ENCODE results near the gene CENPP. TPM values are rescaled to one million over a fixed set of nuclear protein-coding genes. Genes with fewer than 3 reads are reported as not detected.

Gene CENPP
- total RNA-seq, 1 donor from 2014 or later = 1.3 TPM

DNA sequence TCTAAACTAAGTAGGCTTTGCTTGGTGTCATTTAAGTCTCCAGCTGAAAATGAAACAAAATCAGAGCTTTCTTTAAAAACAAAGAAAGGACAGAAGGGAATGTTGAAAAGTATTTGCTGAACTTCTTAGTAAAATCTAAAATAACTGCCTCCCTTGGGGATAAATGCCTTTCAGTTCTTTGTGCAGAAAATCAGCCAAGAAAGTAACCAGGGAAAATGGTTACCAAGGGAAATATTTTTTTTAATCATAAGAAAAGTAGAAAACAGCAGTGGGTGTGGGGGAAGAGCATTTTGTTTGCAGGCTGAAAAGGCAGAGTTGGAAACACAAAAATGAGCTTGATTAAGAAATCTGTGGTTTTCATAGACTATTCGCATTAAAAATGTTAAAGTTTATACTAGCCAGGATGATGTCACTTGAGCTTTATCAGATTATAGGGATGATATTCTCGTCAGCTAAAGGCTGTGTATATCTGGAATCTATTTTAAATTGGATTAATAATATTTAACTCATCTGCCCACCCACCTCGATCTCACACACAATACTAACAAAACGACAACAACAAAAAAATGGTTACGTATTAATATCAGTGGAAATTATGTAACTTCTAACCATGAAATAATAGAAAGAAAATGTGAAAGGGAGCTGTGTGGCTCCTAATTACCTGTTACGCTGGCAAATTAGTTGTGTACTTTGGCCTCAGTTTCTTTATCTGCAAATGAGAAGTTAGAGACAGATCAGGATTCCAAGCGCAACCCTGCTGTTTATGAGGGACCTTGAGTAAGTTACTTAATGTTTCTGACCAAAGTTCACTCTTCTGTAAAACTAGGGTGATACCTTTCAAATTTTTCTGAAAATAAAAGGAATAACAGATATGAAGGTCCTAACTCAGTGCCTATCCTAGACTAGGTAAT lies 210.4 kb downstream of the CENPP start, which contains the start of gene ECM2:
Gene ECM2 (minus strand): TSS at position 51 of the 911 bp plus-strand sequence. CDS start 13,124 bp downstream, outside the sequence.
- TF ChIP-seq CTCF (IDR thresholded peaks at IDR 0.05; ENCODE audit: insufficient read depth, low read length, severe bottlenecking) = no peak
- no peaks in the 10 kb centered on the region for H3K27me3 ChIP-seq (ENCODE audit: control insufficient read depth, insufficient read depth, low read length)
- no peaks in the 10 kb centered on the region for H3K36me3 ChIP-seq (ENCODE audit: control insufficient read depth, insufficient read depth, low read length)
- DNase-seq (ENCODE audit: low read depth) = no peak
- no peak for FAIRE-seq
- no peak within 1 kb of the TSS for H3K4me3 ChIP-seq (ENCODE audit: low read depth, low read length)

GRCh38 chr9:92538541-92538940 lies 212.8 kb downstream of the CENPP start:
- no peaks in the 10 kb centered on the region for H3K36me3 ChIP-seq (ENCODE audit: control insufficient read depth, insufficient read depth, low read length)
- TF ChIP-seq CTCF (IDR thresholded peaks at IDR 0.05; ENCODE audit: insufficient read depth, low read length, severe bottlenecking) = no peak
- H3K27me3 ChIP-seq (ENCODE audit: control insufficient read depth, insufficient read depth, low read length) = no peaks in the 10 kb centered on the region
- DNase-seq (ENCODE audit: low read depth) (no peak), FAIRE-seq (no peak)
- H3K4me3 ChIP-seq (ENCODE audit: low read depth, low read length) = no peak overlapping the region

GRCh38 chr9:92543972-92544371 lies 218.2 kb downstream of the CENPP start:
- no peak for TF ChIP-seq CTCF (IDR thresholded peaks at IDR 0.05; ENCODE audit: insufficient read depth, low read length, severe bottlenecking)
- no peak overlapping the region for H3K4me3 ChIP-seq (ENCODE audit: low read depth, low read length)
- FAIRE-seq (no peak), DNase-seq (ENCODE audit: low read depth) (no peak)
- no peaks in the 10 kb centered on the region for H3K36me3 ChIP-seq (ENCODE audit: control insufficient read depth, insufficient read depth, low read length)
- H3K27me3 ChIP-seq (ENCODE audit: control insufficient read depth, insufficient read depth, low read length) = no peaks in the 10 kb centered on the region

- H3K4me3 ChIP-seq (ENCODE audit: low read depth, low read length) = no peak overlapping the region
- no peak for FAIRE-seq
Observed at GRCh38 chr9:92545002-92545510, 219.3 kb downstream of the CENPP start.

GRCh38 chr9:92547356-92547755 lies 221.6 kb downstream of the CENPP start:
- Histone ChIP-seq H3K27me3 (ENCODE audit: control insufficient read depth, insufficient read depth, low read length) (no peaks in the 10 kb centered on the region), H3K4me3 (ENCODE audit: low read depth, low read length) (no peak overlapping the region), H3K36me3 (ENCODE audit: control insufficient read depth, insufficient read depth, low read length) (no peaks in the 10 kb centered on the region)
- TF ChIP-seq CTCF (IDR thresholded peaks at IDR 0.05; ENCODE audit: insufficient read depth, low read length, severe bottlenecking) = no peak
- no peak for DNase-seq (ENCODE audit: low read depth)
- FAIRE-seq = no peak

More at GRCh38 chr9:92545002-92545510, 219.3 kb downstream of the CENPP start:
- no peak for DNase-seq (ENCODE audit: low read depth)
- Histone ChIP-seq H3K27me3 (ENCODE audit: control insufficient read depth, insufficient read depth, low read length) (no peaks in the 10 kb centered on the region), H3K36me3 (ENCODE audit: control insufficient read depth, insufficient read depth, low read length) (no peaks in the 10 kb centered on the region)
- no peak for TF ChIP-seq CTCF (IDR thresholded peaks at IDR 0.05; ENCODE audit: insufficient read depth, low read length, severe bottlenecking)

Measured in bronchial epithelial cell (primary cell).